ENCODE data around the gene RRP12. TPM values are rescaled to one million over a fixed set of nuclear protein-coding genes. Genes with fewer than 3 reads are reported as not detected.

Gene RRP12
- total RNA-seq, 1 experiment from 2014 or later, result 16.5 TPM

Small RNAs within 50 kb of the gene (small RNA-seq; reads per million reads assigned to genes)
- not detected for gene RF00019

Other genes starting within 250 kb of the RRP12 start
- 1.0 and 2.2 TPM in 2 replicates for gene SLIT1, start 215.4 kb downstream of the RRP12 start, total RNA-seq (2014; rRNA removed; shearing (Covaris generic); ENCODE audit: low replicate concordance)
- gene ARHGAP19, start 108.7 kb downstream of the RRP12 start, total RNA-seq (2014; rRNA removed; shearing (Covaris generic); ENCODE audit: low replicate concordance), result 10.4 and 11.4 TPM in 2 replicates
- 2.5 and 3.6 TPM in 2 replicates for gene FRAT1, start 82.1 kb downstream of the RRP12 start, total RNA-seq (2014; rRNA removed; shearing (Covaris generic); ENCODE audit: low replicate concordance)
- gene FRAT2, start 66.6 kb downstream of the RRP12 start, total RNA-seq (2014; rRNA removed; shearing (Covaris generic); ENCODE audit: low replicate concordance), result 8.3 and 12.0 TPM in 2 replicates
- gene PGAM1, start 24.9 kb upstream of the RRP12 start, total RNA-seq (2014; rRNA removed; shearing (Covaris generic); ENCODE audit: low replicate concordance), result 234 and 237 TPM in 2 replicates
- gene EXOSC1, start 44.7 kb upstream of the RRP12 start, total RNA-seq (2014; rRNA removed; shearing (Covaris generic); ENCODE audit: low replicate concordance), result 30.8 and 47.1 TPM in 2 replicates
- 16.3 and 25.5 TPM in 2 replicates for gene ZDHHC16, start 44.8 kb upstream of the RRP12 start, total RNA-seq (2014; rRNA removed; shearing (Covaris generic); ENCODE audit: low replicate concordance)
- gene MMS19, start 97.1 kb upstream of the RRP12 start, total RNA-seq (2014; rRNA removed; shearing (Covaris generic); ENCODE audit: low replicate concordance), result 45.2 and 56.0 TPM in 2 replicates
- 0.11 and 0.72 TPM in 2 replicates for gene UBTD1, start 97.6 kb upstream of the RRP12 start, total RNA-seq (2014; rRNA removed; shearing (Covaris generic); ENCODE audit: low replicate concordance)
- gene ANKRD2, start 171.4 kb upstream of the RRP12 start, total RNA-seq (2014; rRNA removed; shearing (Covaris generic); ENCODE audit: low replicate concordance), result not detected in 2 replicates
- gene HOGA1, start 183.0 kb upstream of the RRP12 start, total RNA-seq (2014; rRNA removed; shearing (Covaris generic); ENCODE audit: low replicate concordance), result 0.79 TPM in 1 of 2 replicates, not detected in the other
- not detected in 2 replicates for gene C10orf62, start 188.4 kb upstream of the RRP12 start, total RNA-seq (2014; rRNA removed; shearing (Covaris generic); ENCODE audit: low replicate concordance)
- not detected in 2 replicates for gene MORN4, start 232.2 kb upstream of the RRP12 start, total RNA-seq (2014; rRNA removed; shearing (Covaris generic); ENCODE audit: low replicate concordance)
- gene PI4K2A, start 239.3 kb upstream of the RRP12 start, total RNA-seq (2014; rRNA removed; shearing (Covaris generic); ENCODE audit: low replicate concordance), result 4.4 and 8.3 TPM in 2 replicates